Measurements from ENCODE around the gene ATP8A1.
"Not testable (repeated sequence)": the region's sequence is repeated elsewhere in the genome, so short reads cannot be mapped to it uniquely, and the experiment has no call there.

The ATP8A1 gene

GRCh38 chr4:42490015-42490414 lies 166.9 kb downstream of the ATP8A1 start:
- H3K4me3 ChIP-seq (ENCODE audit: low read depth in 1 of 2, low read length in 2 of 2), result no peak overlapping the region
- no peaks in the 10 kb centered on the region for H3K36me3 ChIP-seq (ENCODE audit: control insufficient read depth in 1 of 2, insufficient read depth in 2 of 2, low read length in 2 of 2)
- no peaks in the 10 kb centered on the region for H3K27me3 ChIP-seq (ENCODE audit: low read depth, low read length)
- no peaks in the 10 kb centered on the region for H3K9me3 ChIP-seq (ENCODE audit: control insufficient read depth in 1 of 2, low read length in 2 of 2)
- H3K4me1 ChIP-seq (ENCODE audit: control insufficient read depth in 1 of 2, insufficient read depth in 2 of 2, low read length in 2 of 2), result no peaks in the 10 kb centered on the region
- H3K27ac ChIP-seq (ENCODE audit: low read length), result no peak overlapping the region

- Histone ChIP-seq H3K9me3 (ENCODE audit: control insufficient read depth in 1 of 2, low read length in 2 of 2) (no peaks in the 10 kb centered on the region), H3K4me1 (ENCODE audit: control insufficient read depth in 1 of 2, insufficient read depth in 2 of 2, low read length in 2 of 2) (no peaks in the 10 kb centered on the region), H3K36me3 (ENCODE audit: control insufficient read depth in 1 of 2, insufficient read depth in 2 of 2, low read length in 2 of 2) (no peaks in the 10 kb centered on the region), H3K4me3 (ENCODE audit: low read depth in 1 of 2, low read length in 2 of 2) (no peak overlapping the region), H3K27ac (ENCODE audit: low read length) (no peak overlapping the region), H3K27me3 (ENCODE audit: low read depth, low read length) (no peaks in the 10 kb centered on the region)
Measured at GRCh38 chr4:42489095-42489494, 167.8 kb downstream of the ATP8A1 start.

GRCh38 chr4:42488554-42488953 lies 168.4 kb downstream of the ATP8A1 start:
- Histone ChIP-seq H3K36me3 (ENCODE audit: control insufficient read depth in 1 of 2, insufficient read depth in 2 of 2, low read length in 2 of 2) (no peaks in the 10 kb centered on the region), H3K27me3 (ENCODE audit: low read depth, low read length) (no peaks in the 10 kb centered on the region), H3K4me3 (ENCODE audit: low read depth in 1 of 2, low read length in 2 of 2) (no peak overlapping the region), H3K4me1 (ENCODE audit: control insufficient read depth in 1 of 2, insufficient read depth in 2 of 2, low read length in 2 of 2) (no peaks in the 10 kb centered on the region), H3K27ac (ENCODE audit: low read length) (no peak overlapping the region), H3K9me3 (ENCODE audit: control insufficient read depth in 1 of 2, low read length in 2 of 2) (no peaks in the 10 kb centered on the region)

GRCh38 chr4:42488114-42488513 lies 168.8 kb downstream of the ATP8A1 start:
- H3K27me3 ChIP-seq (ENCODE audit: low read depth, low read length), result no peaks in the 10 kb centered on the region
- no peaks in the 10 kb centered on the region for H3K36me3 ChIP-seq (ENCODE audit: control insufficient read depth in 1 of 2, insufficient read depth in 2 of 2, low read length in 2 of 2)
- no peaks in the 10 kb centered on the region for H3K4me1 ChIP-seq (ENCODE audit: control insufficient read depth in 1 of 2, insufficient read depth in 2 of 2, low read length in 2 of 2)
- no peak overlapping the region for H3K4me3 ChIP-seq (ENCODE audit: low read depth in 1 of 2, low read length in 2 of 2)
- no peak overlapping the region for H3K27ac ChIP-seq (ENCODE audit: low read length)
- H3K9me3 ChIP-seq (ENCODE audit: control insufficient read depth in 1 of 2, low read length in 2 of 2), result no peaks in the 10 kb centered on the region

- no peaks in the 10 kb centered on the region for H3K9me3 ChIP-seq (ENCODE audit: control insufficient read depth in 1 of 2, low read length in 2 of 2)
- H3K27ac ChIP-seq (ENCODE audit: low read length), result no peak overlapping the region
- H3K27me3 ChIP-seq (ENCODE audit: low read depth, low read length), result no peaks in the 10 kb centered on the region
- H3K4me3 ChIP-seq (ENCODE audit: low read depth in 1 of 2, low read length in 2 of 2), result no peak overlapping the region
- no peaks in the 10 kb centered on the region for H3K4me1 ChIP-seq (ENCODE audit: control insufficient read depth in 1 of 2, insufficient read depth in 2 of 2, low read length in 2 of 2)
- no peaks in the 10 kb centered on the region for H3K36me3 ChIP-seq (ENCODE audit: control insufficient read depth in 1 of 2, insufficient read depth in 2 of 2, low read length in 2 of 2)
Measured at GRCh38 chr4:42487230-42487629, 169.7 kb downstream of the ATP8A1 start.

GRCh38 chr4:42486156-42486555 lies 170.7 kb downstream of the ATP8A1 start:
- not testable (repeated sequence) for H3K27ac ChIP-seq (ENCODE audit: low read length); H3K36me3 ChIP-seq (ENCODE audit: control insufficient read depth in 1 of 2, insufficient read depth in 2 of 2, low read length in 2 of 2); H3K27me3 ChIP-seq (ENCODE audit: low read depth, low read length); H3K4me3 ChIP-seq (ENCODE audit: low read depth in 1 of 2, low read length in 2 of 2); H3K9me3 ChIP-seq (ENCODE audit: control insufficient read depth in 1 of 2, low read length in 2 of 2); H3K4me1 ChIP-seq (ENCODE audit: control insufficient read depth in 1 of 2, insufficient read depth in 2 of 2, low read length in 2 of 2)

GRCh38 chr4:42484630-42485029 lies 172.3 kb downstream of the ATP8A1 start:
- H3K4me1 ChIP-seq (ENCODE audit: control insufficient read depth in 1 of 2, insufficient read depth in 2 of 2, low read length in 2 of 2), result no peaks in the 10 kb centered on the region
- H3K27ac ChIP-seq (ENCODE audit: low read length), result no peak overlapping the region
- H3K4me3 ChIP-seq (ENCODE audit: low read depth in 1 of 2, low read length in 2 of 2), result no peak overlapping the region
- H3K27me3 ChIP-seq (ENCODE audit: low read depth, low read length), result no peaks in the 10 kb centered on the region
- H3K9me3 ChIP-seq (ENCODE audit: control insufficient read depth in 1 of 2, low read length in 2 of 2), result no peaks in the 10 kb centered on the region
- H3K36me3 ChIP-seq (ENCODE audit: control insufficient read depth in 1 of 2, insufficient read depth in 2 of 2, low read length in 2 of 2), result no peaks in the 10 kb centered on the region

- H3K9me3 ChIP-seq (ENCODE audit: control insufficient read depth in 1 of 2, low read length in 2 of 2), result no peaks in the 10 kb centered on the region
- H3K4me1 ChIP-seq (ENCODE audit: control insufficient read depth in 1 of 2, insufficient read depth in 2 of 2, low read length in 2 of 2), result no peaks in the 10 kb centered on the region
- H3K4me3 ChIP-seq (ENCODE audit: low read depth in 1 of 2, low read length in 2 of 2), result no peak overlapping the region
- H3K36me3 ChIP-seq (ENCODE audit: control insufficient read depth in 1 of 2, insufficient read depth in 2 of 2, low read length in 2 of 2), result no peaks in the 10 kb centered on the region
- no peak overlapping the region for H3K27ac ChIP-seq (ENCODE audit: low read length)
- H3K27me3 ChIP-seq (ENCODE audit: low read depth, low read length), result no peaks in the 10 kb centered on the region
Measured at GRCh38 chr4:42483426-42484379, 173.2 kb downstream of the ATP8A1 start.

GRCh38 chr4:42482516-42483327 lies 174.2 kb downstream of the ATP8A1 start:
- H3K27me3 ChIP-seq (ENCODE audit: low read depth, low read length), result no peaks in the 10 kb centered on the region
- H3K4me1 ChIP-seq (ENCODE audit: control insufficient read depth in 1 of 2, insufficient read depth in 2 of 2, low read length in 2 of 2), result no peaks in the 10 kb centered on the region
- H3K36me3 ChIP-seq (ENCODE audit: control insufficient read depth in 1 of 2, insufficient read depth in 2 of 2, low read length in 2 of 2), result no peaks in the 10 kb centered on the region
- no peaks in the 10 kb centered on the region for H3K9me3 ChIP-seq (ENCODE audit: control insufficient read depth in 1 of 2, low read length in 2 of 2)
- no peak overlapping the region for H3K27ac ChIP-seq (ENCODE audit: low read length)
- H3K4me3 ChIP-seq (ENCODE audit: low read depth in 1 of 2, low read length in 2 of 2), result no peak overlapping the region

GRCh38 chr4:42480717-42481116 lies 176.2 kb downstream of the ATP8A1 start:
- no peaks in the 10 kb centered on the region for H3K27me3 ChIP-seq (ENCODE audit: low read depth, low read length)
- no peaks in the 10 kb centered on the region for H3K36me3 ChIP-seq (ENCODE audit: control insufficient read depth in 1 of 2, insufficient read depth in 2 of 2, low read length in 2 of 2)
- H3K9me3 ChIP-seq (ENCODE audit: control insufficient read depth in 1 of 2, low read length in 2 of 2), result no peaks in the 10 kb centered on the region
- no peak overlapping the region for H3K27ac ChIP-seq (ENCODE audit: low read length)
- H3K4me1 ChIP-seq (ENCODE audit: control insufficient read depth in 1 of 2, insufficient read depth in 2 of 2, low read length in 2 of 2), result no peaks in the 10 kb centered on the region
- H3K4me3 ChIP-seq (ENCODE audit: low read depth in 1 of 2, low read length in 2 of 2), result no peak overlapping the region

GRCh38 chr4:42480281-42480680 lies 176.6 kb downstream of the ATP8A1 start:
- H3K27me3 ChIP-seq (ENCODE audit: low read depth, low read length), result no peaks in the 10 kb centered on the region
- no peak overlapping the region for H3K27ac ChIP-seq (ENCODE audit: low read length)
- no peaks in the 10 kb centered on the region for H3K9me3 ChIP-seq (ENCODE audit: control insufficient read depth in 1 of 2, low read length in 2 of 2)
- H3K36me3 ChIP-seq (ENCODE audit: control insufficient read depth in 1 of 2, insufficient read depth in 2 of 2, low read length in 2 of 2), result no peaks in the 10 kb centered on the region
- no peak overlapping the region for H3K4me3 ChIP-seq (ENCODE audit: low read depth in 1 of 2, low read length in 2 of 2)
- no peaks in the 10 kb centered on the region for H3K4me1 ChIP-seq (ENCODE audit: control insufficient read depth in 1 of 2, insufficient read depth in 2 of 2, low read length in 2 of 2)
